HepG2 (cell line): Measurements from ENCODE around the gene ABCC9. TPM values are rescaled to one million over a fixed set of nuclear protein-coding genes. Genes with fewer than 3 reads are reported as not detected.

Experiments
- FOXA3 ChIP-seq: IDR thresholded peaks from 2 replicates; pipeline ENCODE4 v1.6.1; 2016; ENCODE audit warnings: missing genetic modification reagents, missing compliant biosample characterization
- HNF4A ChIP-seq: sonication (generic); formaldehyde crosslinking; IDR thresholded peaks from 2 replicates; pipeline ENCODE4 v1.4.0; 2020; ENCODE audit warnings: missing genetic modification reagents
- MAFG ChIP-seq: sonication (generic); formaldehyde crosslinking; IDR thresholded peaks from 2 replicates; pipeline ENCODE4 v1.5.1; 2020; ENCODE audit warnings: mild to moderate bottlenecking, missing genetic modification reagents
- ZNF282 ChIP-seq: fragments of 450-650 bp; IDR thresholded peaks from 2 replicates; pipeline ENCODE4 v1.6.1; 2018; ENCODE audit not compliant: partially characterized antibody
- ZNF317 ChIP-seq: sonication (generic); formaldehyde crosslinking; IDR thresholded peaks from 2 replicates; pipeline ENCODE4 v1.5.0; 2020; ENCODE audit warnings: mild to moderate bottlenecking, missing genetic modification reagents
- polyA plus RNA-seq, 8 experiments: library from polyadenylated mRNA; depleted of rRNA in 3 of 8; stranded (reverse) in 7 of 8; unstranded in 1 of 8; fragments of >200 nt; fragmentation: Illumina TruSeq in 4 of 8; extraction: Trizol in 4 of 8; gene quantifications; 2 replicates each; pipeline versions ENCODE4 v1.2.1 to v1.2.3, GENCODE V29; 2011 to 2016; ENCODE audit warnings: low read depth in 4 of 8, missing spikeins in 1 of 8, mixed read lengths in 1 of 8; ENCODE audit not compliant: insufficient read depth in 1 of 8
- total RNA-seq, 5 experiments: library from RNA; depleted of rRNA; stranded (reverse); fragments of >200 nt; fragmentation: Illumina TruSeq; extraction: Trizol; gene quantifications; 2 replicates each; pipeline ENCODE4 v1.2.3, GENCODE V29; 2016; ENCODE audit warnings: low read depth in 1 of 5
- TF ChIP-seq, protein P1 (sequence below): sonication (generic); formaldehyde crosslinking; IDR thresholded peaks from 2 replicates; pipeline ENCODE4 v1.5.1; 2020; ENCODE audit warnings: mild to moderate bottlenecking, missing genetic modification reagents
- TF ChIP-seq, protein P2 (sequence below): sonication (generic); formaldehyde crosslinking; IDR thresholded peaks from 2 replicates; pipeline ENCODE4 v1.5.1; 2020; ENCODE audit warnings: missing genetic modification reagents, mild to moderate bottlenecking, borderline replicate concordance
- TF ChIP-seq, protein P3 (sequence below): sonication (generic); formaldehyde crosslinking; IDR thresholded peaks from 2 replicates; pipeline ENCODE4 v1.8.0; 2022; ENCODE audit warnings: missing genetic modification reagents, mild to moderate bottlenecking, inconsistent platforms, borderline replicate concordance

Gene ABCC9
- total and polyA plus RNA-seq, 2 of the 13 experiments (the other 11 are each of a cell fraction or from before 2014, with no cell fraction given): not detected

DNA sequence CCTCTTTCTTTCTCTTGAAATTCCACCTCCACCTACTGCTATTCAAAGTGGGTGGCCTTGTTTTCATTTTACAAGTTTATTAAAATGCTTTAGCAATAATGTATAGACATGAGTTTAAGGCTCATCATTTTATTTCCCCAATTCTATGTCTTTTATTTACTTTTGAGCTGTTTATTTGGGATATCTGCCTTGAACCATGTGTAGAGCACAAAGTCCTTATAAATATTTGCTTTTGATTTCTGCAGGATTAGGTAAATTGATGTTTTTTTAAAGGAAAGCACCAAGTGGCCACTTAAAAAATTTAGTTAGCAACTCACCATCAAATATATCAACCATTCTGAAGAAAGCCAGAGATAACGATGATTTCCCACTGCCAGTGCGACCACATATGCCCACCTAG, 126.9 kb downstream of the ABCC9 start (continued):
- TF ChIP-seq, protein P1, sequence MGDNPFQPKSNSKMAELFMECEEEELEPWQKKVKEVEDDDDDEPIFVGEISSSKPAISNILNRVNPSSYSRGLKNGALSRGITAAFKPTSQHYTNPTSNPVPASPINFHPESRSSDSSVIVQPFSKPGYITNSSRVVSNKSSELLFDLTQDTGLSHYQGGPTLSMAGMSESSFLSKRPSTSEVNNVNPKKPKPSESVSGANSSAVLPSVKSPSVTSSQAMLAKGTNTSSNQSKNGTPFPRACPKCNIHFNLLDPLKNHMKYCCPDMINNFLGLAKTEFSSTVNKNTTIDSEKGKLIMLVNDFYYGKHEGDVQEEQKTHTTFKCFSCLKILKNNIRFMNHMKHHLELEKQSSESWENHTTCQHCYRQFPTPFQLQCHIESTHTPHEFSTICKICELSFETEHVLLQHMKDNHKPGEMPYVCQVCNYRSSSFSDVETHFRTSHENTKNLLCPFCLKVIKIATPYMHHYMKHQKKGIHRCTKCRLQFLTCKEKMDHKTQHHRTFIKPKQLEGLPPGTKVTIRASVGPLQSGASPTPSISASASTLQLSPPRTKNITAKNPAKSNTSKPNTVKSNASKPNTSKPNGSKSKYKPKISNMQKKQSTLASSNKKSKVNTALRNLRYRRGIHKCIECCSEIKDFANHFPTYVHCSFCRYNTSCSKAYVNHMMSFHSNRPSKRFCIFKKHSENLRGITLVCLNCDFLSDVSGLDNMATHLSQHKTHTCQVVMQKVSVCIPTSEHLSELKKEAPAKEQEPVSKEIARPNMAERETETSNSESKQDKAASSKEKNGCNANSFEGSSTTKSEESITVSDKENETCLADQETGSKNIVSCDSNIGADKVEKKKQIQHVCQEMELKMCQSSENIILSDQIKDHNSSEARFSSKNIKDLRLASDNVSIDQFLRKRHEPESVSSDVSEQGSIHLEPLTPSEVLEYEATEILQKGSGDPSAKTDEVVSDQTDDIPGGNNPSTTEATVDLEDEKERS: no peak
- TF ChIP-seq MAFG (CRISPR knock-in tag) (no peak), FOXA3 (CRISPR knock-in tag) (no peak), ZNF282 (no peak), ZNF317 (CRISPR knock-in tag) (peak; percentile 79), HNF4A (CRISPR knock-in tag) (peak; percentile 26; the same call in 1 of the 2 replicates)
- TF ChIP-seq, protein P2, sequence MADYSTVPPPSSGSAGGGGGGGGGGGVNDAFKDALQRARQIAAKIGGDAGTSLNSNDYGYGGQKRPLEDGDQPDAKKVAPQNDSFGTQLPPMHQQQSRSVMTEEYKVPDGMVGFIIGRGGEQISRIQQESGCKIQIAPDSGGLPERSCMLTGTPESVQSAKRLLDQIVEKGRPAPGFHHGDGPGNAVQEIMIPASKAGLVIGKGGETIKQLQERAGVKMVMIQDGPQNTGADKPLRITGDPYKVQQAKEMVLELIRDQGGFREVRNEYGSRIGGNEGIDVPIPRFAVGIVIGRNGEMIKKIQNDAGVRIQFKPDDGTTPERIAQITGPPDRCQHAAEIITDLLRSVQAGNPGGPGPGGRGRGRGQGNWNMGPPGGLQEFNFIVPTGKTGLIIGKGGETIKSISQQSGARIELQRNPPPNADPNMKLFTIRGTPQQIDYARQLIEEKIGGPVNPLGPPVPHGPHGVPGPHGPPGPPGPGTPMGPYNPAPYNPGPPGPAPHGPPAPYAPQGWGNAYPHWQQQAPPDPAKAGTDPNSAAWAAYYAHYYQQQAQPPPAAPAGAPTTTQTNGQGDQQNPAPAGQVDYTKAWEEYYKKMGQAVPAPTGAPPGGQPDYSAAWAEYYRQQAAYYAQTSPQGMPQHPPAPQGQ (CRISPR knock-in tag): no peak
- TF ChIP-seq, protein P3, sequence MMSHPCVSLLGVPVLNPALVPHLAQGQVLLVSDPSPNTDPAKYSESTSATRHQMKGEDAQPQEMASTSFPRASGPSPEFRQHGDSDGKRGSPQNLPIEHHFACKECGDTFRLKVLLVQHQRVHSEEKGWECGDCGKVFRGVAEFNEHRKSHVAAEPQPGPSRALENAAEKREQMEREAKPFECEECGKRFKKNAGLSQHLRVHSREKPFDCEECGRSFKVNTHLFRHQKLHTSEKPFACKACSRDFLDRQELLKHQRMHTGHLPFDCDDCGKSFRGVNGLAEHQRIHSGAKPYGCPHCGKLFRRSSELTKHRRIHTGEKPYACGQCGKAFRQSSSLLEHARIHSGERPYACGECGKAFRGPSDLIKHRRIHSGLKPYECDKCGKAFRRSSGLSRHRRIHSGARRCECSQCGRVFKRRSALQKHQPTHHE (CRISPR knock-in tag): no peak
- TF ChIP-seq, all 625 proteins: peak for 5
